HG02970 (cell line): ENCODE data around the gene CNKSR3.

Experiments used
- ATAC-seq: cut with Tn5 transposase; IDR thresholded peaks from one replicate; pipeline ENCODE4 v1.9.1; 2021; ENCODE audit warnings: mild to moderate bottlenecking, moderate library complexity, moderate number of reproducible peaks; ENCODE audit not compliant: unreplicated experiment, low FRiP score

The CNKSR3 gene

DNA sequence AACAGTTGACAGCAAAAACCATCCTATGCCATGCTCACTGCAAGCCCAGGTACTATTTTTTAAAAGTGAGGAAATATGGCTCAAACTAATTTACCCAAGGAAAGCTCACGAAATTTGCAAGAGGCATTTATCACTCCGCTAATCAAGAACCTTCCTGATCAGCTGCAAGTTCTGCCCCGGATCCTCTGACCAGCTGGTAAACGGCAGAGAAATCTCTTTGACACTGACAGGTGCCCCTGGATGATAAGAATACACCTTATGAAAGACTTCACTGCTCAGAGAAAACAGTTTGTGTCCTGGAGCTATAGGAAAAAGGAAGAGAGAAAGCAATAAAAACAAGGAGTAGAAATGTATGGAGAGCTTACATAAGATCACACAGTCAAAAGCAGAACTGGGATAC is 6.4 kb downstream of the CNKSR3 start:
- ATAC-seq, result no peak

DNA sequence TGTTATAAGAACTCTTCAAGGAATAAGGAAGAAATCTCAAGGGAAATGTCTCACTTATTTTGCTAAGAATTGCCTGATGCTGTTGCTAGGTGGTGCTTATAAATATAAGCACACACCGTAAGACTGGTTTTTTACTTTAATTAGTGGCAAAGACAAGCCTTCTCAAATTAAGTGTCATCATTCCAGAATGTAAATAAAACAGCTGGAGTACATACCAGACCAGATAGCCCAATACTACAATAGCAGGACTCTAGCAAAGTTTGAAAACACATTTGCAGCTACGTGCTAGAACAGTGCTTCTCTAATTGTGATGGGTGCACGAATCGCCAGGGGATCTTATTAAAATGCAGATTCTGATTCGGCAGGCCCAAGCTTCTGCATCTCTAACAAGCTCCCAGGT is 6.8 kb downstream of the CNKSR3 start:
- ATAC-seq, result no peak

DNA sequence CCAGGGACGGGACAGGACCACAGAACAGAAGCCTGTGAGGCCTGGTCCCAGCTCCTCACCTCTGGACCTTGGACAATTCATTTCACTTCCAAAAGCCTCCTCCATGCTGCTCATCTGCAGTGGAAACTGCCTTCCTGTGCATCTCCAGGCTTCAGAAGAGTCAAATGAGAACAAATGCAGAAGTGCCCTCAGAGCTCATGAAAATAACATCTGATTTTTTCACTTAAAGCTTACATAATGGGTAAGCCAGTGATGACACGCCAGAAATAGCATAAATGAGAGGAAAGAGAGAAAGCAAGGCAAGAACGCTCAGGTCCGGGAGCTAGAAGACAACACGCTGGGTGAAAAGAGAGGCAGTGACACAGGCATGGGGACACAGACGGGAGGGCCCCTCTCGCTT is 7.9 kb downstream of the CNKSR3 start:
- no peak for ATAC-seq

DNA sequence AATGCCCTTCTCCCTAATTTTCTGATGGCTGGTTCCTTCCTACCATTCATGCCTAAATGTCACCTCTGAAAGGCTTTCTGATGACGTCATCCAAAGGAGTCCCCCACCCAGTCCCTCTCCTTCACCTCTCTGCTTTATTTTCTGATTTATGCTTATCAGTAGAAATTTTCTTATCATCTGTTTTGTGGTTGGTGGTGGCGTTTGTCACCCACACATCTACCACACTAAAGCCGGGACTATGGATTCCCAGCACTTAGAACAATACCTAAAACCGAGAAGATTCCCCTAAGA is 9.0 kb downstream of the CNKSR3 start:
- no peak for ATAC-seq

DNA sequence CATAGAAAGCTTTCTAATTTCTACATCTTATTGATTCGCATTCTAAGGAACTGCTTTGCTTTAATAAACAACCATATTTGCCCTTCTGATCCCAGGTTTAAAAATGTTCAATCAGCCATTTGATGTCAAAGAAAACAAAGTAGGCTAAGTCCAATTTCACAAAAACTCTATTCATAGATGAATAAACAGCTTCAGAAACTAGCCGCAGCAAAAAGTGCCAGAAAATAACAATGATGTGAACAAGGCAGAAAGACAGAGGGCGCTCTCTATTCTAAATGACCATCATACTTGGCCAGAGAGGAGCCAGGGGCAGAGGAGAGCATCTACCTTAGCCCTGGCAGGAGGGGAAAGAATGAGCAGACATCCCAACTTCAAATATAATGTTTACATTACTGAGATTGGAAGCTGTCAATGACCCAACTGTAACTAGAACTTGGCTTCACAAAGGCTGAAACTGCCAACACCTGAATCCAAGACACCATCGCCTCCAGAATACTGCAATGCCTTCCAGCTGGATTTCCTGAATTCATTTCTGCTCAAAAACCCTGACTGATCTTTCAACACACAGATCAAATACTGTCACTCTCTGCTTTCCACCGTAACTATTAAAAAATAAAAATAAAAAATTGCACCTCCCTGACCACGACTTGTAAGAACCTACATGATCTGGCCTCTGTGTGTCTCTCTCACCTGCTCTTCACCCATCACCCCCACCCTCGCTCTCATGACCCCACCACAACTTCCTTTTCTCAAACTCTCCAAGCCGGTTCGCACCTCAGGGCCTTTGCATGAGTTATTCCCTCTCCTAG is 9.5 kb downstream of the CNKSR3 start:
- no peak for ATAC-seq

DNA sequence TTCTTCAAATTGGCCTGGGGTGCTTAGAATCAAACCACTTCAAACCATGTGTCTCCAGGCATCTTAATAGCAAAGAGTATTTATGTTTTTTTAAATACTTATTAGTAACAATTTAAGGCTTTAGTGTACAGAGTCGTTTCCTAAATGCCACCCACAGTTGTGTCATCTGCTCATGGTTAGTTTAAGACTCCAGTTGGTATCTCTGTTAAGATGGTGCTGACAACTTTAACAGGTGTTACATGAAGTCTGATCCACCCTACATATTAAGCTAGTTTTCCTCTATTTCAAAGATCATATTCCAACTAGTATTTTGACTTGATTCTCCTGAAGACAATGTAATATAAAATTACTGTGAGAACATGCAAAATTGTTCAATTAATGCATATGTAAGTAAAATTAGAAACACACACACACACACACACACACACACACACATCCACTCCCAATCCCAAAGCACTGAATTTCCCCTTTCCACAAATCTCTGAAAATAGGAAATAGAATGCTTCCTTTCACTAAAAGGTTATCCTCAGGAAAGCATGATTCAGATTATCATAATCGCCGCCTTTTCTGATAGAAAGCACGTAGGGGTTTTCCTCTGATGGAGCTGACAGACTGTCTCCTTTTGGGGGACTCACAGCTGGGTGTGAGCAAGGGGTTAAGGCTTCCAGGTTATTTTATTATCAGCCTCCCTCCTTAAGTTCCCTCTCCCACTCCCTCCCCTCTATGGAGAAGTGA is 10.5 kb downstream of the CNKSR3 start:
- ATAC-seq, result no peak

DNA sequence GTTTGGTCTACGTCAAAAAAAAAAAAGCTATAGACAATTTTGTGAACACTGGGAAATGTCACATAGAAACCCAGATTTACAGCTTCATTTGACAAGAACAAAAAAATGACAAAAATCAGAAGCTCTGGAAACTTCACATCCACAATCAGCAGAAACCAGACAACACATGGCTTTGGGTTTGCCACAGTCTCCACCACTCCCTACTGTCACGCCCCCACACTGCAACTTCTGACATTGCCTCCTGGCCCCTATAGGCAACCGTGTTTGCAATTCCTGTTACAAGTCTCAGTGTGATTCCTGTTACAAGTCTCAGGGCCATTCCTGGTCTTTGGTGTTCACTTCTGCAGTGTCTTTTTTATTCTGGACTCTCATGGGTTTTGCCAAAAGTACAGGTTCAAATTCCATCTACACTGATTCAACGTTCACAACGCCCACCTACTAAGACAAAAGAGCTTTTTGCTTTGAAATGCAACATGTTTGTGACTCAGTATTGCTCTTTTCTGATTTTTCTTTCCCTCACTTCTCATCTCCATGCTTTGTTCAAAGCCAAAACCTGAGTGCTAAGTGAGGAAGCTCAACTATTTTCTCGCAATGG is 12.0 kb downstream of the CNKSR3 start:
- ATAC-seq, result no peak

DNA sequence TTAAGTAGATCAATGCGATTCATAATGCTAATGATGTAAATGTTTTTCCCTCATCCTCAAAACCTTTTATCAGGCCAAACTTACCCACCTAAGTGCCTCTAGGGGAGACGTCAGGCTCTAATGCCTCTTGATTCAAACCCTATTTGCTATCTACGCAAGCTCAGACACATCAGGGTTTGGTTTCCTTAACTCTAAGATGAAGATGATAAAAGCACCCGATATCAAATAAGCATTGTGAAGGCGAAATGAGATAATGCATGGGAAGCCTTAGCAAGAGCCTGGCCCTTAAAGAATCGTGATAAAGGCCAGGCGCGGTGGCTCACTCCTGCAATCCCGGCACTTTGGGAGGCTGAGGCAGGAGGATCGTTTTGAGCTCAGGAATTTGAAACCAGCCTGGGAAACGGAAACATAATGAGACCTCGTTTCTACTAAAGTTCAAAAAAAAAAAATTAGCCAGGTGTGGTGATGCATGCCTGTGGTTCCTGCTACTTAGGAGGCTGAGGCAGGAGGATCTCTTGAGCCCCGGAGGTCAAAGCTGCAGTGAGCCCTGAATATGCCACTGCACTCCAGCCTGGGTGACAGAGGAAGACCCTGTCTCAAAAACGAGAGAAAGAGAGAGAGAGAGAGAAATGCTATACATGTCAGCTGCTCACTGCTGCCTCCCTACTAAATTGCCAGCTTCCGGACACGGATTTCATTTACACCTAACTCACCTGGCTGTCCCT is 13.5 kb downstream of the CNKSR3 start:
- ATAC-seq, result no peak

DNA sequence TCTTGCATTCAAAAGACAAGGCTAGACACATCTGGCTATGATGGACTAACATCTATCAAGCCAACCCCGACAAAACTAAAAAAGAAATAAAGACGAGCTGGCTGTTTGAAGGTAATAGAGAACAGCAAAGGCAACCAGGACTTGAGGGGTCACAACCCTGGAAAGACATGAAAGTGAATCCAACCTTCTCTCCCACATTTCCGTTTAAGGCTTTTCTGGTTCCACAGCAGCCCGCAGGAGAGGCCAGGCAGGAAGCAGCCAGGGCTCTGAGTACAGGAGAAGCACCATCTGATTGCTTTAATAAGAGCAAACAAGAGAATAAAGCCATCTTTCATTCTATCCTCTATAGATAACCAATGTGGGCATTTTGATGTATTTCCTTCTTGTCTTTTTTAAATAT is 14.3 kb downstream of the CNKSR3 start:
- no peak for ATAC-seq

DNA sequence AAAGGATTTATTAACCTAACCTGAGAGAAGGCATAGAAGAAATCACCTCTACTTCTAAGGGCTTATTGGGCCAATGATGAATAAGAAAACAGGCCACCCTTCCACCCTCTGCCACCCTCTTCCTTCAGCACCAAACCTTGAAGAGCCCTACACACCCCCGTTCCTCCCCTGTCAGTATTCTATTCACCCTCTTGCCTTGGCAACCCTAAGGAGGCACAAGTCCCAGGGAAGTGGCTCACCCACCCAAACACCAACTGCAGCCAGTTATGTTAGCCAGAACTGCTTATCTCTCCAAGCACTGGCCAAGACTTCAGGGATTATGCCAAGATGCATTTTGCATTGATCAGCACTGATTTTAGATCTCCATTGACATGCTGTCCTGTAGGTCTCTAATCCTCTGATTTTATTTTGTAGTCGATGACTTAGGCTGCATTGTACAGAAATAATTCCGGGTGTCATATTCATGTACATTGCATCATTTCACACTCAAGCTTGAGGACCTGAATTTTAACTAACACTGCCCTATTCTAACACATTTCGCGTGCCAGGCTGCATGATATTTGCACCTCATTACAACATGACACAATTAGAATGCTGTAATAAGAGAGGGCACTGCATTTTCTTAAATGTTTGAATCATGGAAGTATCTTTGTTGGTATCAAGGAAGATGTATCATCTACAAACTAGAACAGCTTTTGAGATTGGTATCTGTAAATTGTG is 15.7 kb downstream of the CNKSR3 start:
- ATAC-seq, result no peak

DNA sequence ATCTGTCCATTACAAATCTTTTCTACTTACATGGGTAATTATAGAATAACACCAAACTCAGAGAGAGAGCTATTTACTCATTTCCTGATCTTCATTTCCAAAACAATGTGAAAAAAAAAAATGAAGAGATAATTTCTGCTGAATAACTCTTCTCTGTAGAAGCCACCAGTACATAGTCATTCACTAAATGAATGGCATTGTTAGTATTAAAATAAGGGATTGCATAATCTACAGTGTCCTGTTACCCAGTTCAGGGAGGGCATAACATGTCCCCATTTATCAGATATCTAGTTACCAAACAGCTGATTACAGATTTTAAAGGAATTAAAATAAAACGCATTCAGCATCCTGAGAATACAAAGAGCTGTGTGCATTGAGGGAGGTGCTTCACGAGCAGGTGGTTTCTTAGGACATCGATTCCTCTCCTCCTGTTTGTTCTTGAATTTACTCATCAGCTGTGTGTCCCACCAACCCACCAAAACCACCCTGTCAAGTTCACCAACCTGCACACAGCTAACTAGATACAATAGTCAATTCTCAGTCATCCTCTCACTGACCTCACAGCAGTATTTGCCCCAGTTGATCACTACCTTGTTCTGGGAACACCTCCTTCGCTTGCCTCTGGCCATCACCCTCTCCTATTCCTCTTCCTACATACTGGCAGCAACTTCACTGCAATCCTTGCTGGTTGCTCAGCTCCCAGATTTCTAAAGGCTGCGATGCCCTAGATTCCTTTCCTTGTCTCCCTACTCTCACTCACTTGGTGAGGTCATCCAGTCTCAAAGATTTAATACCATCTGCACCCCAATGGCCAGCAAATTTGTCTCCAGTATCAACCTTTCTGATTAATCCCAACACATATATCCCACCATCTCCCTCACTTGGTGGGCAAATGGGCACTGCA is 18.7 kb downstream of the CNKSR3 start:
- ATAC-seq, result no peak

DNA sequence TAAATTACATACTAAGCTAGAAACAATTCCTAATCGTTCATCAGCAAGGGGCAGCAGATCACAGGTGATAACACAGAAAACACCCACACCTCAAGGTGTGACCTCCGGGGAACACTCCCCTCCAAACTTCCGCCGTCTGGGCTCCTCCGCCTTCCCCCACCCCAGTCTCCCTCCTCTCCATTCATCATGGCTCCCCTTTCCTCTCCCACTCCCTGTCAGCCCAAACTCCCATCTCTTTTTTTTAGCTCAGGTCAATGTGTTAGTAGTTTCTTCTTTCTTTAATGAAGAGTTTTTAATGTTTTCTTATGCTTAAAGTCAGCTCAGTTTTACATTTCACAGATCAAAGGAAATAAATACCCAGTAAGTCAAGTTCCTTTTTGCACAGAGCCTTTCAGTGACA is 20.7 kb downstream of the CNKSR3 start:
- ATAC-seq, result no peak

DNA sequence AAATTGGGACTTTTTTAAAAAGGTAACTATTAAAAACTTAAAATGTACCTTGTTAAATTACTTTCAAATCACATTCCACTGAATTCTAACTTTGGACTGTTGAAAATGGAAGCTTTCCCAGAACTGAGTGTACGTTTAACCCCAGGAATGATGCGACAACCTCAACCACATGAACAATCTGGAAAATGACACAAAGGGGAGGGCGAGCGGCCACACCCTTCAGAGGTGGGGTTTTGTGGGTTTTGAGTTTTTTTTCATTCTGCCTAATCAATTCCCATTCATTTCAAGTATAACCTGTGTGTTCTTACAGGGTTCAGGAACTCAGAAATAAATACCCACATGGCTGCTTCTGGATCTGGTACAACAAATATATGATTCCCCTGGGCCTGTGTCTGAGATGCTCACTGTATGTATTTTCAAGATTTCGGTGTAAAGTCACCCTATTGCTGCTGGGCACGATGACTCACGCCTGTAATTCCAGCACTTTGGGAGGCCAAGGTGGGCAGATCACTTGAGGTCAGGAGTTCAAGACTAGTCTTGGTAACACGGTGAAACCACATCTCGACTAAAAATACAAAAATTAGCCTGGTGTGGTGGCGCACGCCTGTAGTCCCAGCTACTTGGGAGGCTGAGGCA is 21.6 kb downstream of the CNKSR3 start:
- ATAC-seq, result no peak

DNA sequence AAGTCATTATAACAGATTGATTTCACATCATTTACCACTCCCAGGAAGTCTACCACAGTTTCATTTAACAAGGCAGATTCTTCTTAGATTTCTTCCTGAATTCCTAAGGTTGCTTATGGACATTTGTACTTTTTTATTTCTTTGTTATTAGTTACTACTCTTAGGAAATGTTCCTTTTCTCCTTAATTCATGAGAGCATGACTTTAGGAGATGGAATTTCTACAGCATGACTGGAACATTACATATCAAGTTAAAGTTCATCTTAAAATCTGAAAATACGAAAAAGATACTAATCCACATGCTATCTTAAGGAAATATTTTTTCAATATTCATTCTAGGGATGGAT is 22.3 kb downstream of the CNKSR3 start:
- no peak for ATAC-seq

DNA sequence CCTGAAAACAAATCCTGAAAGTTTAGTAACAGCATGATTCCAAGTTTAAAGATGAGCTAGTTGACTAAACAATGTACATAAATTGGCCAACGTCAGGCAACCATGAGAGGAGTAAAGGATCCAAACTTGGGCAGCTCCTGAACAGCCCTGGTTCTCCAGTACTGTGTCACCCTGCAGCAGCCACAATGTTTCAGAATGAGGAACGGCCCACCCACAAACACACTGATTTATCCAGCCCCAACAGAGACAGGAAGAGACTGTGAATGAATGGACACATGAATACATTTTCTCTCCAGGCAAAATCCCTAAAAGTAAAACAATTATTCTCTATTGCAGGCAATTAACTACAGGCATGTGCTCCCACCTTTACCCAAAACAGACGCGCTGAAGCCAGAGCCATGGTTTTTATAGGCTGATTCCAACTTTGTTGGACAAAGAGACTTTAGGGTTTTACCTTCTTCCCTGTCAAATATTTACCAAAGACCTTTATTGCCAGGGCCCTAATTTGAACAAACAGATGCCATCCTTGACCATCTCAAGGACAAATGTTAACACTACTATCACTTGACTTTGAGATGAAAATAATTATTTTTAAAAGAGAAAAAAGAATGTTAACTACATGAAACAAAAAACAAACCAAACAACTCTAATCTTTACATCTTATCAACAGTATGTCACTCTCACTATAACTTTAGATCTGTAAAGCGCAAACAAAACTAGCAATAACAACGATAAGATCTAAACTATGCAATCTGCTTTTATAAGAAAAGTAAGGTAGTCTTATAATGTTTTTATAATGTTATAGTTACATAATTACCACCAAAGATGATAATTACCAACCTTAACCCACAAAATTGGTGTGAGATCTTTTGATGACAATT is 22.9 kb downstream of the CNKSR3 start:
- no peak for ATAC-seq

DNA sequence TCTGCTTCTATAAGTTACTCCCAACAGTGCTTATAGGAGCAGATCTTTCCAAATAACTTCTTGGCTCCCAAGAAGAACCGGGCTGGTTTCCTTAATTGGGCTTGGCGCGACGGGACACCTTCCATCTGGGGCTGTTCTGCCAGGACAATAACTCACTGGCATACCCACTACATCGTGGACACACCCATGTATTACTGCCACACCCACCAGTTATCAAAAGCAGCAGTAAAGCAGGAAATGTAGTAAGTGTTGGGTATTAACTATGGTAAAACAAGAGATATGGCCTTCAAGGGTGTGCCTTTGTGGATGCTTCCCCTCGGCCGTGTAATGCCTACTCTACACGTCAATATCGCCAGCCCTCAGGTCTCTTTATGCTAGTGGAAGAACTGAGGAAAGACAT is 24.7 kb downstream of the CNKSR3 start:
- ATAC-seq, result no peak

DNA sequence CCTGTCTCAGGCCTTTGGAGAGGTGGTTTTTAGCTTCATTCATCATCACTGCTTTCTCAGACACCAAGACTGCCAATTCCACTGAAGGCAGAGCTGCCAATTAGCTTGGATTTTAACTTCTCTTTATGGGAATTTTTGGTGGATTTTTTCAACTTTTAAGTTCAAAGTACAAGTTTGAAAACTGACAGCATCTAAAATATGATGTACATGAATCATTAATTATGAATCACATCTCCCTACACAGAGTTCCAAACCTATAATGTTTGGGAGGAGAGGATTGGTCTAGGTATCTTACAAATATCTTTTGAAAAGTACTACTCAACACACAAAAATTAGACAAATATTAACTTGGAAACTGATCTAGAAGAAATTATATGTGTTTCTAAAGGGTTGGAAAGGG is 25.5 kb downstream of the CNKSR3 start:
- no peak for ATAC-seq

DNA sequence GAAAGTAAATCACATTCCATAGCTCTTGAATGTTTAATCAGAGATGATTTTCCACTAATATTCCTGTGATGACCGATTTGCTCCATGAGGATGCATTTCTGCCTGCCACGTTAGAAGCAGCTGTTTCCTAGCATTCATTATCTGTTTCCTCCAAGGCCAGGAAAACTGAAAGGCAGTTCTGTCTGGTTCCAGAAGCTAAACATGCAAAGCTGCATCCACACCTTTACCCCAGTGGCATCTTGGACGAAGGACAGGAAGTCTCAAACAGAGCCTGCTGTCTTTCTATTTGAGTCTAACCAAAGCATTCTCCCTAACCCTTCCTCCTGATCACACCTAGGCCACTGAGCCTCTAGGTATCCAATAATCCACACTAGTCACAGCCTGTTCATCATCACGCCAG is 27.6 kb downstream of the CNKSR3 start:
- no peak for ATAC-seq
